IMR-90 (cell line): ENCODE data around the gene ZNF346. TPM values are rescaled to one million over a fixed set of nuclear protein-coding genes. Genes with fewer than 3 reads are reported as not detected.

ENCODE experiments used
- ATAC-seq: fragments of 200-7000 bp; cut with Tn5 transposase; 2 replicates; pipeline ENCODE4 v1.9.1; 2020; ENCODE audit warnings: low read depth, mild to moderate bottlenecking, moderate library complexity
- BruUV-seq: library from RNA; stranded (reverse); fragments of 400-500 nt; replicated peaks from 2 replicates; lab custom pipeline; 2021; lab: Mats Ljungman, UMichigan
- CTCF ChIA-PET: fragments of 300-600 bp; formaldehyde crosslinking; extraction: SDS; loops from one replicate; lab custom pipeline; 2021; ENCODE audit warnings: antibody characterized with exemption; lab: Yijun Ruan, JAX
- POLR2A ChIA-PET: fragments of 300-600 bp; sonication (Branson Sonifier 250); formaldehyde crosslinking; loops from one replicate; lab custom pipeline; 2022; ENCODE audit warnings: antibody characterized with exemption; ENCODE audit not compliant: unreplicated experiment; lab: Charles Lee
- DNase-seq: peaks from one replicate; pipeline ENCODE4 v3.0.0; 2013
- H2AFZ ChIP-seq: replicated peaks from 2 replicates; pipeline ENCODE3; 2013; ENCODE audit warnings: low read length, mild to moderate bottlenecking; ENCODE audit not compliant: poor library complexity
- H2AK5ac ChIP-seq: 2 replicates; pipeline ENCODE4 v1.6.1; 2013; ENCODE audit warnings: low read depth, low read length, inconsistent platforms
- H2AK9ac ChIP-seq: replicated peaks from 2 replicates; pipeline ENCODE3; 2013; ENCODE audit warnings: mild to moderate bottlenecking, low read depth, low read length, moderate library complexity; ENCODE audit not compliant: poor library complexity
- H2BK120ac ChIP-seq: 2 replicates; pipeline ENCODE4 v1.6.1; 2013; ENCODE audit warnings: low read depth, low read length, inconsistent platforms
- H2BK15ac ChIP-seq: 3 replicates; pipeline ENCODE4 v1.6.1; 2013; ENCODE audit warnings: low read depth, low read length, inconsistent platforms
- H2BK20ac ChIP-seq: 2 replicates; pipeline ENCODE4 v1.6.1; 2013; ENCODE audit warnings: low read depth, mild to moderate bottlenecking, inconsistent platforms, low read length, moderate library complexity
- H2BK5ac ChIP-seq: 2 replicates; pipeline ENCODE4 v1.6.1; 2013; ENCODE audit warnings: mild to moderate bottlenecking, low read depth, low read length, inconsistent platforms; ENCODE audit not compliant: poor library complexity, severe bottlenecking
- H3K14ac ChIP-seq: replicated peaks from 2 replicates; pipeline ENCODE4 v1.6.1; 2013; ENCODE audit warnings: low read depth, low read length, inconsistent platforms
- H3K18ac ChIP-seq: 2 replicates; pipeline ENCODE4 v1.6.1; 2013; ENCODE audit warnings: low read depth, low read length, control low read depth
- H3K23ac ChIP-seq: 2 replicates; pipeline ENCODE4 v1.6.1; 2013; ENCODE audit warnings: low read depth, low read length, inconsistent platforms
- H3K27ac ChIP-seq: 2 replicates; pipeline ENCODE4 v1.5.1; 2013; ENCODE audit warnings: mild to moderate bottlenecking, control low read depth, low read length; ENCODE audit not compliant: insufficient read depth
- H3K27me3 ChIP-seq: 2 replicates; pipeline ENCODE4 v1.6.1; 2013; ENCODE audit warnings: low read length; ENCODE audit not compliant: control insufficient read depth, insufficient read depth
- H3K36me3 ChIP-seq: 2 replicates; pipeline ENCODE4 v1.6.1; 2013; ENCODE audit warnings: low read length, mixed read lengths; ENCODE audit not compliant: control insufficient read depth, insufficient read depth
- H3K4ac ChIP-seq: 2 replicates; pipeline ENCODE4 v1.6.1; 2013; ENCODE audit warnings: low read depth, low read length, inconsistent platforms
- H3K4me1 ChIP-seq: 2 replicates; pipeline ENCODE4 v1.6.1; 2013; ENCODE audit warnings: low read length, mixed read lengths; ENCODE audit not compliant: control insufficient read depth, insufficient read depth
- H3K4me2 ChIP-seq: 2 replicates; pipeline ENCODE4 v1.6.1; 2013; ENCODE audit warnings: low read depth, mild to moderate bottlenecking, control low read depth, low read length, moderate library complexity
- H3K4me3 ChIP-seq: 2 replicates; pipeline ENCODE4 v1.5.1; 2013; ENCODE audit warnings: low read depth, mild to moderate bottlenecking, control low read depth, low read length, moderate library complexity; ENCODE audit not compliant: insufficient read depth
- H3K56ac ChIP-seq: 2 replicates; pipeline ENCODE4 v1.6.1; 2013; ENCODE audit warnings: low read length, inconsistent platforms; ENCODE audit not compliant: insufficient read depth; ENCODE audit errors: extremely low read depth
- H3K79me1 ChIP-seq, 2 experiments: 2 replicates each; pipeline ENCODE4 v1.6.1; 2013; ENCODE audit warnings: low read length in 2 of 2, inconsistent platforms in 1 of 2, low read depth in 1 of 2
- H3K9ac ChIP-seq: 2 replicates; pipeline ENCODE4 v1.6.1; 2013; ENCODE audit warnings: low read depth, low read length, control low read depth
- H3K9me1 ChIP-seq: 2 replicates; pipeline ENCODE4 v1.6.1; 2013; ENCODE audit warnings: low read length, inconsistent platforms; ENCODE audit not compliant: insufficient read depth
- H3K9me3 ChIP-seq: 2 replicates; pipeline ENCODE4 v1.6.1; 2013; ENCODE audit warnings: low read length; ENCODE audit not compliant: control insufficient read depth, insufficient read depth
- H4K20me1 ChIP-seq: 2 replicates; pipeline ENCODE4 v1.6.1; 2013; ENCODE audit warnings: low read length, inconsistent platforms; ENCODE audit not compliant: insufficient read depth
- H4K5ac ChIP-seq: 2 replicates; pipeline ENCODE4 v1.6.1; 2013; ENCODE audit warnings: mild to moderate bottlenecking, low read depth, low read length, control low read depth
- H4K8ac ChIP-seq, 2 experiments: 2 replicates each; pipeline ENCODE4 v1.6.1; 2013; ENCODE audit warnings: low read depth in 2 of 2, low read length in 2 of 2, control low read depth in 1 of 2, inconsistent platforms in 1 of 2
- H4K91ac ChIP-seq: 2 replicates; pipeline ENCODE4 v1.6.1; 2013; ENCODE audit warnings: low read depth, low read length, inconsistent platforms; ENCODE audit not compliant: insufficient read depth
- CEBPB ChIP-seq: IDR thresholded peaks from 2 replicates; pipeline ENCODE4 v1.6.1; 2012; ENCODE audit warnings: low read depth, low read length, improper control_type of control experiment
- MAFK ChIP-seq: IDR thresholded peaks from 2 replicates; pipeline ENCODE4 v1.6.1; 2012; ENCODE audit warnings: low read depth, low read length, improper control_type of control experiment
- MXI1 ChIP-seq: IDR thresholded peaks from 2 replicates; pipeline ENCODE4 v1.6.1; 2012; ENCODE audit warnings: low read depth, mild to moderate bottlenecking, low read length, moderate library complexity, borderline replicate concordance
- POLR2A ChIP-seq: IDR thresholded peaks from 2 replicates; pipeline ENCODE4 v1.6.1; 2012; ENCODE audit warnings: mild to moderate bottlenecking, low read depth, low read length
- RAD21 ChIP-seq: IDR thresholded peaks from 2 replicates; pipeline ENCODE4 v1.6.1; 2012; ENCODE audit warnings: low read length, improper control_type of control experiment
- RCOR1 ChIP-seq: IDR thresholded peaks from 2 replicates; pipeline ENCODE4 v1.6.1; 2012; ENCODE audit warnings: mild to moderate bottlenecking, low read length, improper control_type of control experiment; ENCODE audit not compliant: insufficient replicate concordance
- SMC3 ChIP-seq: fragments of 150-350 bp; IDR thresholded peaks from 2 replicates; pipeline ENCODE4 v1.6.1; 2016; ENCODE audit warnings: low read depth, mild to moderate bottlenecking, antibody characterized with exemption, low read length, moderate library complexity
- WGBS, 2 experiments: methylation state at CpG; one replicate each; pipeline versions ENCODE4 v1.1.5 to v1.1.7; 2013; ENCODE audit warnings: missing lambda C conversion rate in 2 of 2; ENCODE audit not compliant: insufficient read length in 1 of 2; ENCODE audit errors: extremely low coverage in 2 of 2; 5-methylcytosine and 5-hydroxymethylcytosine counted together
- dilution Hi-C: fragments of 300-500 bp; cut with HindIII; formaldehyde crosslinking; loops from one replicate; pipeline ENCODE4 v1.14.3; 2018; ENCODE audit warnings: low sequenced_read_pairs; ENCODE audit not compliant: unreplicated experiment
- in situ Hi-C: fragments of 300-500 bp; cut with MboI; formaldehyde crosslinking; loops from 3 replicates; pipeline ENCODE4 v1.14.3; 2019; ENCODE audit warnings: low sequenced_read_pairs, inconsistent platforms, mixed read lengths
- intact Hi-C: fragments of 100-400 bp; cut with micrococcal nuclease; formaldehyde crosslinking; loops from 2 replicates; pipeline ENCODE4 v1.10.0; 2022
- polyA plus RNA-seq, 3 experiments: library from polyadenylated mRNA; depleted of rRNA; stranded (reverse); fragments of >200 nt; gene quantifications; 2 replicates each; pipeline ENCODE4 v1.2.3, GENCODE V29; 2012; ENCODE audit warnings: low replicate concordance in 1 of 3
- total RNA-seq: library from RNA; depleted of rRNA; stranded (reverse); fragments of >200 nt; gene quantifications from 2 replicates; pipeline ENCODE4 v1.2.3, GENCODE V29; 2012
- TF ChIP-seq, protein P1 (sequence below): fragments of 150-350 bp; IDR thresholded peaks from 2 replicates; pipeline ENCODE4 v1.6.1; 2016; ENCODE audit warnings: low read depth, mild to moderate bottlenecking, low read length, moderate library complexity, borderline replicate concordance

The ZNF346 gene
- total and polyA plus RNA-seq, 2 of the 4 experiments (the other 2 are of a cell fraction): 15.1 to 17.0 TPM

DNA sequence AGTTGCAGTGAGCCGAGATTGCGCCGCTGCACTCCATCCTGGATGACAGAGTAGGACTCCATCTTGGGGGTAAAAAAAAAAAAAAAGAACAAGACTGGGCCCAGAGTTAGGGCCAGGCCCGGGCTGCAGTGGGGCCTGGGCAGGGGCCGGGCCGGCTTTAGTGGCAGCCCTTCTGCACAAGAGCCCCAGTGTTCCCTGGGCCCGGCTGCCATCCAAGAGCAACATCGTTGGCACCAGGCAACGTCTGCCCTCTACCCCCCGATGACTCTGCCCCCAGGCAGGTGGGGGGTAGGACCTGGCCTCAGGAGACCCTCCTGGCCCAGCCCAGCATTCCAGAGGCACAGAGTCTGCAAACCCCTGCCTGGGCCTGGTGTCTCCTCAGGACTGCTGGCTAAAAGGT lies 59.4 kb downstream of the ZNF346 start:
- H3K79me1 ChIP-seq: no peaks in the 10 kb centered on the region
- BruUV-seq: no TSS peak
- no peak overlapping the region for H2BK15ac ChIP-seq
- H2BK5ac ChIP-seq: no peak overlapping the region
- intact Hi-C loops: no loop called here
- WGBS, 2 experiments: 82% methylated on average over 2 of the region's 10 CpGs; no CpG with 5 or more reads in 1 of the 2 experiments
- ATAC-seq (no peak), DNase-seq (no peak)
- no peaks in the 10 kb centered on the region for H3K4me1 ChIP-seq
- no peak overlapping the region for H2BK120ac ChIP-seq
- no peak overlapping the region for H3K14ac ChIP-seq
- H4K5ac ChIP-seq: no peak overlapping the region
- CTCF ChIA-PET: no interaction called here
- no peak for TF ChIP-seq MAFK
- TF ChIP-seq CEBPB: no peak
- no peak for TF ChIP-seq MXI1
- TF ChIP-seq, protein P1, sequence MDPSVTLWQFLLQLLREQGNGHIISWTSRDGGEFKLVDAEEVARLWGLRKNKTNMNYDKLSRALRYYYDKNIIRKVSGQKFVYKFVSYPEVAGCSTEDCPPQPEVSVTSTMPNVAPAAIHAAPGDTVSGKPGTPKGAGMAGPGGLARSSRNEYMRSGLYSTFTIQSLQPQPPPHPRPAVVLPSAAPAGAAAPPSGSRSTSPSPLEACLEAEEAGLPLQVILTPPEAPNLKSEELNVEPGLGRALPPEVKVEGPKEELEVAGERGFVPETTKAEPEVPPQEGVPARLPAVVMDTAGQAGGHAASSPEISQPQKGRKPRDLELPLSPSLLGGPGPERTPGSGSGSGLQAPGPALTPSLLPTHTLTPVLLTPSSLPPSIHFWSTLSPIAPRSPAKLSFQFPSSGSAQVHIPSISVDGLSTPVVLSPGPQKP: no peak
- TF ChIP-seq RCOR1: no peak
- TF ChIP-seq POLR2A: no peak
- no peak for TF ChIP-seq RAD21
- no peak for TF ChIP-seq SMC3
- no peaks in the 10 kb centered on the region for H3K9me1 ChIP-seq
- no peaks in the 10 kb centered on the region for H4K20me1 ChIP-seq
- no peak overlapping the region for H3K18ac ChIP-seq
- no peak overlapping the region for H2AFZ ChIP-seq
- H3K27ac ChIP-seq: no peak overlapping the region
- no peak overlapping the region for H2BK20ac ChIP-seq
- peaks cover 8% of the 10 kb centered on the region for H3K27me3 ChIP-seq
- no peak overlapping the region for H2AK5ac ChIP-seq
- H3K4me3 ChIP-seq: no peak overlapping the region
- no peak overlapping the region for H3K56ac ChIP-seq
- in situ Hi-C loops: no loop called here
- H3K9me3 ChIP-seq: no peaks in the 10 kb centered on the region
- H4K91ac ChIP-seq: no peak overlapping the region
- no peak overlapping the region for H3K23ac ChIP-seq
- POLR2A ChIA-PET: no interaction called here
- H3K36me3 ChIP-seq: no peaks in the 10 kb centered on the region
- no peak overlapping the region for H3K4ac ChIP-seq
- no peak overlapping the region for H3K4me2 ChIP-seq
- dilution Hi-C loops: no loop called here
- no peak overlapping the region for H4K8ac ChIP-seq
- no peak overlapping the region for H3K9ac ChIP-seq
- no peak overlapping the region for H2AK9ac ChIP-seq
